Mucosa of descending colon (tissue), 3 donors: ENCODE data around the gene CCDC187. TPM values are rescaled to one million over a fixed set of nuclear protein-coding genes. Genes with fewer than 3 reads are reported as not detected.

Experiments
- ATAC-seq: fragments of 200-7000 bp; cut with Tn5 transposase; one replicate; pipeline ENCODE4 v1.9.1; 2020; ENCODE audit warnings: mild to moderate bottlenecking, moderate library complexity
- DNase-seq, 3 donors: peaks; one replicate each; pipeline ENCODE4 v3.0.0-alpha.2; 2020
- H3K36me3 ChIP-seq: fragments of 200-600 bp; one replicate; pipeline ENCODE4 v1.8.0; 2021; ENCODE audit warnings: low read depth, mild to moderate bottlenecking
- H3K4me1 ChIP-seq: fragments of 200-600 bp; one replicate; pipeline ENCODE4 v1.8.0; 2021; ENCODE audit warnings: low read depth, mild to moderate bottlenecking
- H3K4me3 ChIP-seq: fragments of 200-600 bp; one replicate; pipeline ENCODE4 v1.8.0; 2021; ENCODE audit warnings: mild to moderate bottlenecking
- H3K9me3 ChIP-seq: fragments of 200-600 bp; one replicate; pipeline ENCODE4 v1.8.0; 2021; ENCODE audit warnings: mild to moderate bottlenecking
- CTCF ChIP-seq: fragments of 200-600 bp; IDR thresholded peaks from one replicate; pipeline ENCODE4 v1.8.0; 2022; ENCODE audit warnings: antibody characterized with exemption, mild to moderate bottlenecking
- intact Hi-C, 2 donors: fragments of 100-400 bp; cut with DNase I in 1 of 2; cut with micrococcal nuclease in 1 of 2; formaldehyde crosslinking; loops; one replicate each; pipeline versions ENCODE4 v1.11.0 to v1.11.1; 2022; cut with DNase I, micrococcal nuclease
- total RNA-seq, 3 donors: library from RNA; stranded (reverse); fragmentation: NEBNext Ultra II Directional in 2 of 3; extraction: Animal tissue kit (Norgen Biotek cat#: 25700) in 2 of 3; gene quantifications; one replicate each; pipeline versions ENCODE4 v1.2.1 to v1.2.4, GENCODE V29; 2021 to 2023
- donor health status: DM: no; HTN: no; CAD: no; lungs with moderate emphysema.
- donor health status: DM: no; HTN: no; CAD: no.
- donor health status: DM: no; HTN: yes; CAD: no.

CCDC187 gene
- total RNA-seq, 3 donors from 2014 or later = 0.19 to 0.93 (median 0.48) TPM

DNA sequence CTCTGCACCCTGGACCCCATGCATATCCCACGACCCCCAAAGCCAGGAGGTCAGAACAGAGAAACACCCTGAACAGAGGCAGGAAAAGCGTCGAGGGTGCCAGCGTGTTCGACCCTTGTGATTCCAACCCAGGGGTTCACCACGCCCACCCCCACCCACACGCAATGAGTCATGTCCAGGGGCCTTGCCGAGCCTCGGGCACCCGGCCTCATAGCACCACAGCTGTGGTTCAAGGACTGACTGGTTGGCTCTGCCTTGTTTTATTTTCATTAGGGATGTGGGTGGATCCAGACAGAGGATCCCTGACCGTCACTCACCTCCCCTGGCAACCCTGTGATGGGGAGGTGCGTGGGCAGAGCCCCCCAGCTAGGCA, 48.7 kb downstream of the CCDC187 start:
- Histone ChIP-seq H3K4me1 (no peaks in the 10 kb centered on the region), H3K36me3 (no peaks in the 10 kb centered on the region), H3K9me3 (no peaks in the 10 kb centered on the region), H3K4me3 (no peak overlapping the region)
- intact Hi-C loops = no loop called here
- TF ChIP-seq CTCF = no peak
- ATAC-seq (peak; percentile 6), DNase-seq (no peak)

- no peak for ATAC-seq
- no peaks in the 10 kb centered on the region for H3K9me3 ChIP-seq
- no peak for DNase-seq
- H3K36me3 ChIP-seq = no peaks in the 10 kb centered on the region
- no peak for TF ChIP-seq CTCF
- no peak overlapping the region for H3K4me3 ChIP-seq
- H3K4me1 ChIP-seq = no peaks in the 10 kb centered on the region
- intact Hi-C loops = no loop called here
These were observed 49.3 kb downstream of the CCDC187 start for GRCh38 chr9:136254381-136255165.

DNA sequence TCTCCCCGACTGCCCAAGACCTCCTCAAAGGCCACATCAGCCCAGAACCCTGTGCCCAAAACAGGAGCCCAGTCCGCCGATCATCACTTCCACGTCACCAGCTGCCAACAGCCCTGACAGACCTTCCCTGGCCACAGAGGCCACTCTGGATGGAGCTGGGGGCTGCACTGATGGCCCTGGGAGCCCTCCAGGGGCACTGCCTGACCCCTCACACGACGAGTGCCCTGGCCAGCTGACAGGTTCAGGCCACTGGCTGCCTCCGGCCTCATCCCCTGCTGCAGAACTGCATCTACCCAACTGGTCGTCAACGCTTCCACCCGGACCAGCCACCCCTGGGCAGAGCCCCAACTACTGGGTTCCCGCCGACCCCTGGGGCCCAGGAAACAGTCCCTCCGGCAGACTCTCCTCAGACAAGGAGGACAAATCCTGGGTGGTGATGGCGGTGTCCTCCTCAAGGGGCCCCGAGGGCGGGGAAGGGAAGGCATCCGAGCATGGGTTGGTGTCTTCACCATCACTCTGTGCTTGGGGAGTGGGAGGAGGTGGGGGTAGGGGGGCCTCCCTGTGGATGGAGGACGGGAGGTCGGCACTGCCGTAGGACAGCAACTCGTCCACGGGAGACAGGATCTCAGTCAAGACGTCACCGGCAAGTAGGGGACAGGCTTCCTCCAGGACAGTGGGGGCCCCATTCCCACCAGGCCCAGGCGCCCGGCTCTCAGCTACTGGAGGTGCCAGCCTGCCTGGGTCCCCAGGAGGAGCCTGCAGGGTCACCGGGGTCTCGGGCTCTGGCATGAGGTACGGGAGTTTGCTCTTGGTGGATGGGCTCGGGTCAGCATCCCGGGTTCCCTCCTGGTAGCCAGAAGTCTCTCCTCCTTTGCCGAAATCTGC, 50.4 kb downstream of the CCDC187 start:
- H3K4me3 ChIP-seq = no peak overlapping the region
- H3K9me3 ChIP-seq = no peaks in the 10 kb centered on the region
- no peak for TF ChIP-seq CTCF
- intact Hi-C loops = no loop called here
- no peaks in the 10 kb centered on the region for H3K4me1 ChIP-seq
- no peak for DNase-seq
- H3K36me3 ChIP-seq = no peaks in the 10 kb centered on the region
- ATAC-seq = no peak

DNA sequence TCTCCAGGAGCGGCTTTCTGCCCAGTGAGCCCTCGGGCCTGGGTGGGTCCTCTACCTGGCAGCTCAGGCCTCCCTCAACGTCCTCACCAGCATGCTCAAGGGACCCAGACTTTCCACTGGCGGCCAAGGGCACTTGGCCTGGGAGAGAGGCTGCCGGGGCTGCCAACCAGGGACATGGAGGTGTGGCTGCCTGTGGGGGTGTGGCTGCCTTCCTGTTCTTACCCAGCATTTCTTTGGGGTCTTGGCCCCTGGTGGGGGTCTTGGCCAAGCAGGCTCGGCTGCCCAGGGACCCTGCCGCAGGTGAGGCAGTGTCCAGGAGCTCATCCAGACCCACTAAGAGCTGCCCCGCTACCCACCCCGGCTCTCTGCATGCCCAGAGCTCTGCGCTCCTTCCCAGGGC, 51.0 kb downstream of the CCDC187 start:
- intact Hi-C loops = no loop called here
- no peak for DNase-seq
- TF ChIP-seq CTCF = no peak
- no peak for ATAC-seq
- Histone ChIP-seq H3K36me3 (no peaks in the 10 kb centered on the region), H3K9me3 (no peaks in the 10 kb centered on the region), H3K4me1 (no peaks in the 10 kb centered on the region), H3K4me3 (no peak overlapping the region)

DNA sequence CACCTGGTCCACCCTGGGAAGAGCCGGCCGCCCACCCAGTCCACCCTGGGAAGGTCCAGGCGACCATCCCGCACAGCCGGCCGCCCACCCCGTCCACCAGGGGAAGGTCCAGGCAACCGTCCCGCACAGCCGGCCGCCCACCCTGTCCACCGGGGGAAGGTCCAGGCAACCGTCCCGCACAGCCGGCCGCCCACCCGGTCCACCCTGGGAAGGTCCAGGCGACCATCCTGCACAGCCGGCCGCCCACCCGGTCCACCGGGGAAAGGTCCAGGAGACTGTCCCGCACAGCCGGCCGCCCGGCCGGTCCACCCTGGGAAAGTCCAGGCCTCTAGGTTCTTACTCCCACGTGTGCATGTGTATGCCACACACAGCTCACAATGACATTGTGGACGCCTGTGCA, 51.6 kb downstream of the CCDC187 start:
- DNase-seq (no peak), ATAC-seq (no peak)
- no peaks in the 10 kb centered on the region for H3K36me3 ChIP-seq
- H3K9me3 ChIP-seq = no peaks in the 10 kb centered on the region
- H3K4me1 ChIP-seq = no peaks in the 10 kb centered on the region
- no peak overlapping the region for H3K4me3 ChIP-seq
- intact Hi-C loops = no loop called here
- TF ChIP-seq CTCF = no peak
